ENCODE data around the gene NELL2.
"Not testable (repeated sequence)": the region's sequence is repeated elsewhere in the genome, so short reads cannot be mapped to it uniquely, and the experiment has no call there.

Gene NELL2

DNA sequence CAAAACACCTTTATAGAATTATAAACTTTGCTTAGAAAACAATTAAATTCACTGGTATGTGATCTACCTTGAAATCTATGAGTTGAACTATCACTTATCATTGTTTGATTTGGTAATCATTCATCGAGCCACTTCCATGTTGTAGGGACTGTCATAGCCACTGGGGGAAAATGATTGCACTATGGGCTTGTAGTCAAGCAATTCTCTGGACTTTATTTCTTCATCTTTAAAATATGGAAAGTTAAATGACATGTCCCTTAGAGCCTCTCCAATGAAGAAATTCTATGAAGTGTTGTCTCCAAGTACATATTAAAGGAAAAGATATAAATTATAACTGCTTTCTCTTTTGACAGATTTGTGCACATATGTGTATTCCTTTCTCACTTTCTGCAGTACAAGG, 97.3 kb downstream of the NELL2 start:
- no peaks in the 10 kb centered on the region for H3K4me1 ChIP-seq (ENCODE audit: insufficient read depth, low read length)
- H3K36me3 ChIP-seq (ENCODE audit: insufficient read depth, low read length): no peaks in the 10 kb centered on the region
- H3K9me3 ChIP-seq (ENCODE audit: control insufficient read depth, insufficient read depth, low read length): no peaks in the 10 kb centered on the region; the same call in 1 of the 2 replicates
- H3K9ac ChIP-seq (ENCODE audit: low read depth, low read length): no peak overlapping the region

DNA sequence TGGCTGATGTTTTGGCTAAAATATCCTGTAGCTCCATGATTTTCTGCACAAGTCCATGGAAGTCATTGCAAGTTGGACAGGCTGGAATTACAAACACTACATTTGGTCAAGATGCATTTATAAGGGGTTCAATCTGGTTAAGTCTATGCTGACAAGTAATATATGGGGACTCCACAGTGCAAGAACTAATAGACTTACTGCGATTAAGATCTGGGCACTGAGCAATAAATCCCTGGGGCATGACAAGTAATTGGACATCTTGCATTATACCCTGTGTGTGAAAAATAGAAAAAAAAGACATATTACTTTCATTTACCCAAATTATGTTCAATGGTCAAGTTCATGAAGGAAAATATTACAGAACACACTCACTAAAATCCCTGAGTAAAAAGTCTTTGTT, 99.1 kb downstream of the NELL2 start:
- Histone ChIP-seq H3K36me3 (ENCODE audit: insufficient read depth, low read length) (no peaks in the 10 kb centered on the region), H3K9ac (ENCODE audit: low read depth, low read length) (no peak overlapping the region), H3K9me3 (ENCODE audit: control insufficient read depth, insufficient read depth, low read length) (no peaks in the 10 kb centered on the region; the same call in 1 of the 2 replicates), H3K4me1 (ENCODE audit: insufficient read depth, low read length) (peaks cover 3% of the 10 kb centered on the region; the same call in 1 of the 2 replicates)

DNA sequence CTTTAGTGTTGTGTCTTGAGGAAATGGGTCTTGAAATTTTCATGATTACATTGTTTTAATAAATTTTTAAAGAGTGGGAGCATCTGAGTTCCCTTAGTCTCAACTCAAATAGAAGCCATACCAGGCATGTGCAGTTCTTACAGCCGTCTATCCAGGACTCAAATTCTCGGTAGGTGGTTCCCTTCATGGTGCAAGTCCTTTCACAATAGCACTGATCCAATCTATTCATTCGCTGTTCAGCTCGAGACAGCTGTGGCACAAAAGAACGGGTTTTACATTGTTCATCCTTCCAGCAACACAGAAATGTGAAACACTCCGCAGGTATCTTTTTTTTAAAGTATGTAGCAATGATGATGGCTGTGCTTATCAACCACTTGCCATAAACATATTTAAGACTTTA, 100.2 kb downstream of the NELL2 start:
- Histone ChIP-seq H3K9ac (ENCODE audit: low read depth, low read length) (no peak overlapping the region), H3K4me1 (ENCODE audit: insufficient read depth, low read length) (peaks cover 14% of the 10 kb centered on the region; the same call in 1 of the 2 replicates), H3K36me3 (ENCODE audit: insufficient read depth, low read length) (no peaks in the 10 kb centered on the region), H3K9me3 (ENCODE audit: control insufficient read depth, insufficient read depth, low read length) (no peaks in the 10 kb centered on the region)

DNA sequence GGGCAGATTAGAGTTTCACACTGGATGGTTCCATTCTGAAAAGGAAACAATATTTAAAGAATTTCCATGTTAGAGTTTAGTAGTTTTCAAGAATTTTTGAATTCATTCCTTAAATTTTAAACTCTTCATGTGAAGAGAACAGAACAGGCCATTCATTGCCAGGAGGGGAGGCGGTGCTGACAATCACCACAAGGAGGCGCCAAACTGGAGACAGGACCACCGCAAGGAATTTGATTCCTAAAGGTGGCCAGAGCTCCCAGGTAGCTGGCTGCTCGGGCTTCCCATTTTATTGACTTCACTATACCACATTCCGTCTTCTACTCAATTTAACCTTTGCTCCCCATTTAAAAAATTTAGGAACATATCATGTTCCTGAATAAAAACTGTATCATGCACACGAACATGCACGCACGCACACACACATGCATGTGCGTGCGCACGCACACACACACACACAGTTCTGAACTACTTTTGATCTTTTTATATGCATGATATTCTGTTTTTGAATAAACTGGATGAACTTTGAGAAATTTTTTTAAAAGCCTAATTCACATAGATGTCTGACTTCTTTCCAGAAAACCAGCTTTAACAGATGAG, 101.2 kb downstream of the NELL2 start:
- no peaks in the 10 kb centered on the region for H3K9me3 ChIP-seq (ENCODE audit: control insufficient read depth, insufficient read depth, low read length)
- H3K9ac ChIP-seq (ENCODE audit: low read depth, low read length): no peak overlapping the region
- no peaks in the 10 kb centered on the region for H3K36me3 ChIP-seq (ENCODE audit: insufficient read depth, low read length)
- peaks cover 14% of the 10 kb centered on the region; the same call in 1 of the 2 replicates for H3K4me1 ChIP-seq (ENCODE audit: insufficient read depth, low read length)

DNA sequence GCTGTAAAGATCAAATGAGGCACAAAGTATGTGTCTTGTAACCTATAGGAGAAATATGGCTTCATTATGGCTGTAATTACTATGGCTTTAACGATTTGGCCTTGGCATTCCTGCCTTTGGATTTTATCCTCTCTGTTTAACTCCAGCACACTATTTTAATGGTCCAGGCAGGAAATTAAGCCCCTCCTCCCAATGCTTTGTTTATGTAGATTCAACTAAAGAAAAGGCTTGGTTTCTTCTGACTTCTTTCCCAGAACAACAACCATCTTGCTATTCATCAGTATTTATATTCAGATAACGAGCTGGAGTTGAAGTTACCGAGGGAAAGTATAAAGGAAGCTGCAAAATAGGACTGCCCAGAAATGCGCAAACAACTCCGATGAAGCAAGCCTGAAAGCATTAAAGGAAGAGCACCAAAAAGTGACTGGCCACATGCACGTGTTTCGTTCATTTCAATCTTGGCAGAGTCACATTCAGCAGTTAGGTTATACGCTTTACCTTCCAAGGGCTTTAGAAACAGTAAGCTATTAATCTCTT, 104.6 kb downstream of the NELL2 start:
- H3K4me1 ChIP-seq (ENCODE audit: insufficient read depth, low read length): peaks cover 14% of the 10 kb centered on the region; the same call in 1 of the 2 replicates
- no peaks in the 10 kb centered on the region for H3K9me3 ChIP-seq (ENCODE audit: control insufficient read depth, insufficient read depth, low read length)
- no peaks in the 10 kb centered on the region for H3K36me3 ChIP-seq (ENCODE audit: insufficient read depth, low read length)
- H3K9ac ChIP-seq (ENCODE audit: low read depth, low read length): no peak overlapping the region

DNA sequence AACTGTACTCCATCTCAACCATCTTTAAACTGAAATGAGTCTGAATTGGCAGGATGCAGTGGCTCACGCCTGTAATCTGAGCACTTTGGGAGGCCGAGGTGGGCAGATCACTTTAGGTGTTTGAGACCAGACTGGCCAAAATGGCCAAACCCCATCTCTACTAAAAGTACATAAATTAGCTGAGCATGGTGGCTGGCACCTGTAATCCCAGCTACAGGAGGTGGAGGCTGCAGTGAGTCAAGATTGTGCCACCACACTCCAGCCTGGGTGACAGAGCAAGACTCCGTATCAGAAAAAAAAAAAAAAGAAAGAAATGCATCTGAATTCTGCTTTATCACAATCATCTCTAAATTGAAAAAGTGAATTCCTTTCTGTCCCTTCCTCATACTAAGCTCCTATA, 110.3 kb downstream of the NELL2 start:
- Histone ChIP-seq H3K9me3 (ENCODE audit: control insufficient read depth, insufficient read depth, low read length) (no peaks in the 10 kb centered on the region), H3K4me1 (ENCODE audit: insufficient read depth, low read length) (no peaks in the 10 kb centered on the region), H3K36me3 (ENCODE audit: insufficient read depth, low read length) (no peaks in the 10 kb centered on the region), H3K9ac (ENCODE audit: low read depth, low read length) (no peak overlapping the region)

DNA sequence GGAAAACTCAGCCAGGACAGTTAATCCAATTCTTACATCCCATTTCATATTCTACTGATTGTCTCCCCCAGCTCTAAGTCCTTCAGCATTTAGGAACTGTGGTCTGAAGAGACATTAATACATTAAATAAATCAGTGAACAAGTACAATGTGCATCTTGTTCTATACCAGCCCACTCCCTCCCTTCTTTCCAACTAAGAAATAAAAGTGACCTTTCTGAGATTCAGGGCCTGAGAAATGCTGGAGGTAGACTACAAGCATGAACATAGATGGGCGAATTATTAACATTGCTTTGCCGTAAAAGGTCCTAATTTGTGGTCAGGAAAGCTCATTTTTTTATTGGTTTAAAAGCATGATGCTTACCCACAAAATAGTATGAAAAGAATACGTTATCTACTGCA, 113.1 kb downstream of the NELL2 start:
- Histone ChIP-seq H3K9ac (ENCODE audit: low read depth, low read length) (no peak overlapping the region), H3K4me1 (ENCODE audit: insufficient read depth, low read length) (no peaks in the 10 kb centered on the region), H3K9me3 (ENCODE audit: control insufficient read depth, insufficient read depth, low read length) (no peaks in the 10 kb centered on the region), H3K36me3 (ENCODE audit: insufficient read depth, low read length) (no peaks in the 10 kb centered on the region)

DNA sequence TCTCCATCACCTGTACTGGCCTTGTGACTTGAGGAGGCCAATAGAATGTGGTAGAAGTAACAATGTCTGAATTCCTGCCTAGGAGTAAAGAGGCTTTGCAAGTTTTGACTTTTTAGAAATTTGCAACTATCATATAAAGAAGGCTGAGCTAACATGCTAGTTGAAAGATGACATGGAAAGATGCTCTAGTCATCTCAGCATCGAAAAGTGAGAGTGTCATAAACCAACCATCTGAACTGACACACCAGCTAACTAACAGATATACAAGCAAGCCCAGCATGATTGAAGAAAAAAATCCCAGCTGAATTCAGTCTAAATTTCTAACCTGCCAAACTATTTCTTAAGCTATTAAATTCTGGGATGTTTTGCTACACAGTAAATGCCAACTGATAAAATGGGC, 116.8 kb downstream of the NELL2 start:
- no peaks in the 10 kb centered on the region for H3K9me3 ChIP-seq (ENCODE audit: control insufficient read depth, insufficient read depth, low read length)
- no peaks in the 10 kb centered on the region for H3K4me1 ChIP-seq (ENCODE audit: insufficient read depth, low read length)
- H3K36me3 ChIP-seq (ENCODE audit: insufficient read depth, low read length): no peaks in the 10 kb centered on the region
- H3K9ac ChIP-seq (ENCODE audit: low read depth, low read length): no peak overlapping the region

DNA sequence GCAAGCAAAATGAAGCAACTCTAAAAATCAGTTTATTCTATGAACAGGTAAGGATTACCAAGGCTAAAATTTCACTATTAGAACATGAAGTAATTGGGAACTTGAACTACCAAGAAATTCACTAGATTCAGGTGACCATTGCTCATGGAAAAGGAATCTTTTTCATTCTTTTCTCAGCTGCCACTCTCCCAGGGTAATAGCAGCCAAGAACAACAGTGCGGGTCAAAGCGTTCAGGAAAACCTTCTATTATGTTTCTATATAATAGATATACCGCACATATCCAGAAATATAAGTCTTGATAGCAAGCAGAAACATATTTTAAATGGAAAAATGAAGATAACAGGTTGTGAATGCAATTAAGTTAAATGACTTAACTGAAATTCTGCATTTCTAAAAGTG, 125.6 kb downstream of the NELL2 start:
- Histone ChIP-seq H3K4me1 (ENCODE audit: insufficient read depth, low read length) (no peaks in the 10 kb centered on the region), H3K9me3 (ENCODE audit: control insufficient read depth, insufficient read depth, low read length) (no peaks in the 10 kb centered on the region), H3K9ac (ENCODE audit: low read depth, low read length) (no peak overlapping the region), H3K36me3 (ENCODE audit: insufficient read depth, low read length) (no peaks in the 10 kb centered on the region)

DNA sequence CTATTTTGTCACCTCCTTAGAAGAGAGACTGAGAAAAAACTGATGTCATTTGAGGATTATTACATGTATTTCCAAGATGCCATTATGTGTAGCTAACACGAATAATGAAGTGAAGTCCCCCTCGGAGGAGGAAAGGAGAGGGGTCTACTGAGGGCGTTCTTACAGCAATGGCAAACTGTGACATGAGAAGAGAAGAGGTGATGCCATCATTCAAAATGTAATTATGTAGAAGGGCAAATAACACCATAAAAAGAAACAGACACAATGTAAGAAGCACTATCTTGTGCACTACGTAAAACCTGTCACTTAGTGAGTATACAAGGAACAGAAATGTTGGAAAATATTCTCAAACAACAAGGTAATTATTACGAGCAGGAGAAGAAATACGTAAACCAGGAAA, 126.5 kb downstream of the NELL2 start:
- H3K9ac ChIP-seq (ENCODE audit: low read depth, low read length): no peak overlapping the region
- no peaks in the 10 kb centered on the region for H3K36me3 ChIP-seq (ENCODE audit: insufficient read depth, low read length)
- H3K9me3 ChIP-seq (ENCODE audit: control insufficient read depth, insufficient read depth, low read length): no peaks in the 10 kb centered on the region
- H3K4me1 ChIP-seq (ENCODE audit: insufficient read depth, low read length): no peaks in the 10 kb centered on the region

DNA sequence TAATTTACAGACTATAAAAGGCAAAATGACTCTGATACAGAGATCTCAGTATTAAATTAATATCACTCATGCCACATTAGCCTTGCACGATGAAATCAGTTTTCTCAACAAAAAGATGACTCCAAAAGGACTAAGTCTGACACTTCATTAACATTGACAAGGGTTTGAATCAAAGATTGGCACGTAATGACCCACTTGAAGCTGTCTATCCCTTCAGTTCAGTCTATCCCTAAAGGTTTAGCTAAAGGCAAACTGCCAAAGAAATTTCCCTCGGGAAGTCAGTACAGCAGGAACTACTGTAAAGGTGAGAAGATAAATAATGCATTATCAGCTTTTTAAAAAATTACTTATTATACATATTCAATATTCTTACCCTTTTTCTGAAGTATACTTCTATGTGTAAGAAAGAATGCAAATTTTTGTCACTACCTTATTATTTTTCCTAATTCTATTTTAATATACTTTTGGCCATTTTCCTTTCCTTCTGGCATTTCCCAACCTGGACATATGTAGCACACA, 127.1 kb downstream of the NELL2 start:
- Histone ChIP-seq H3K4me1 (ENCODE audit: insufficient read depth, low read length) (no peaks in the 10 kb centered on the region), H3K9me3 (ENCODE audit: control insufficient read depth, insufficient read depth, low read length) (no peaks in the 10 kb centered on the region), H3K36me3 (ENCODE audit: insufficient read depth, low read length) (no peaks in the 10 kb centered on the region), H3K9ac (ENCODE audit: low read depth, low read length) (no peak overlapping the region)

DNA sequence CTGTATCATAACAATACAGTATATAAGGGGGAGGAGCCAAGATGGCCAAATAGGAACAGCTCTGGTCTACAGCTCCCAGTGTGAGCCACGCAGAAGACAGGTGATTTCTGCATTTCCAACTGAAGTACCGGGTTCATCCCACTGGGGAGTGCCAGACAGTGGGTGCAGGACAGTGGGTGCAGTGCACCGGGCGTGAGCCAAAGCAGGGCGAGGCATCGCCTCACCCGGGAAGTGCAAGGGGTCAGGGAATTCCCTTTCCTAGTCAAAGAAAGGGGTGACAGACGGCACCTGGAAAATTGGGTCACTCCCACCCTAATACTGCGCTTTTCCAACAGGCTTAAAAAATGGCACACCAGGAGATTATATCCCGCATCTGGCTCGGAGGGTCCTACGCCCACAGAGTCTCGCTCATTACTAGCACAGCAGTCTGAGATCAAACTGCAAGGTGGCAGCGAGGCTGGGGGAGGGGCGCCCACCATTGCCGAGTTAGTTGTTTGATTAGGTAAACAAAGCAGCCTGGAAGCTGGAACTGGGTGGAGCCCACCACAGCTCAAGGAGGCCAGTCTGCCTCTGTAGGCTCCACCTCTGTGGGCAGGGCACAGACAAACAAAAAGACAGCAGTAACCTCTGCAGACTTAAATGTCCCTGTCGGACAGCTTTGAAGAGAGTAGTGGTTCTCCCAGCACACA, 134.7 kb downstream of the NELL2 start:
- H3K9me3 ChIP-seq (ENCODE audit: control insufficient read depth, insufficient read depth, low read length); H3K36me3 ChIP-seq (ENCODE audit: insufficient read depth, low read length); H3K9ac ChIP-seq (ENCODE audit: low read depth, low read length); H3K4me1 ChIP-seq (ENCODE audit: insufficient read depth, low read length): not testable (repeated sequence)

DNA sequence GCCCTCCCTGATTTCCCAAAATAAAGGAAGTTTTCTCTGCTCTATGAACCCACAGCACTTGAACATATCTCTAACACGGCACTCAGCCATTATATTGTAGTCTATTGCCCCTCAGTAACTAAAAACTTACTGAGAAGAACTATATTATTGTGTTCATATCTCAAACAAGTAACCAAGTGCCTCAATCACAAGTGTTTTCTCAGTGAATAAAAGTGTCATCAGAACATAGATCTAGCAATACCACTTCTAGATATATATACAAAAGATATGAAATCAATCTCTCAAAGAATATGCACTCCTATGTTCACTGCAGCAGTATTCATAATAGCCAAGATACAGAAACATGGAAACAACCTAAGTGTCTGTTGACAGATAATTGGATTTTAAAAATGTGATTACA, 138.1 kb downstream of the NELL2 start:
- H3K4me1 ChIP-seq (ENCODE audit: insufficient read depth, low read length): no peaks in the 10 kb centered on the region
- H3K36me3 ChIP-seq (ENCODE audit: insufficient read depth, low read length): no peaks in the 10 kb centered on the region
- 0 out of 2 replicates have a peak, but pooled peaks cover 3% of the 10 kb centered on the region for H3K9me3 ChIP-seq (ENCODE audit: control insufficient read depth, insufficient read depth, low read length)
- H3K9ac ChIP-seq (ENCODE audit: low read depth, low read length): no peak overlapping the region

DNA sequence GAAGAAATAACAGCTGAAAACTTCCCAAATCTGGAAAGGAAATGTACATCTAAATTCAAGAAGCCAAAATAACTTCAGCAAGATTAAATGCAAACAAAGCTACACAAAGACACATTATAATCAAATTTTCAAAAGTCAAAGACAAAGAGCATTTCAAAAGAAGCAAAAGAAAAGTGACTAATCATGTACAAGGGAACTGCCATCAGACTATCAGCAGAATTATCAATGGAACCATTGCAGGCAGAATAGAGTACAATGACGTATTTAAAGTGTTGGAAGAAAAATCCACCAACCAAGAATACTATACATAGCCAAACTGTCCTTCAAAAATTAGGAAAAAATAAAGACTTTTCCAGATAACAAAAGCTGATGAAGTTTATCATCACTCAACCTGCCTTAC, 147.5 kb downstream of the NELL2 start:
- no peak overlapping the region for H3K9ac ChIP-seq (ENCODE audit: low read depth, low read length)
- H3K4me1 ChIP-seq (ENCODE audit: insufficient read depth, low read length): no peaks in the 10 kb centered on the region
- H3K9me3 ChIP-seq (ENCODE audit: control insufficient read depth, insufficient read depth, low read length): no peaks in the 10 kb centered on the region; the same call in 1 of the 2 replicates
- H3K36me3 ChIP-seq (ENCODE audit: insufficient read depth, low read length): no peaks in the 10 kb centered on the region

DNA sequence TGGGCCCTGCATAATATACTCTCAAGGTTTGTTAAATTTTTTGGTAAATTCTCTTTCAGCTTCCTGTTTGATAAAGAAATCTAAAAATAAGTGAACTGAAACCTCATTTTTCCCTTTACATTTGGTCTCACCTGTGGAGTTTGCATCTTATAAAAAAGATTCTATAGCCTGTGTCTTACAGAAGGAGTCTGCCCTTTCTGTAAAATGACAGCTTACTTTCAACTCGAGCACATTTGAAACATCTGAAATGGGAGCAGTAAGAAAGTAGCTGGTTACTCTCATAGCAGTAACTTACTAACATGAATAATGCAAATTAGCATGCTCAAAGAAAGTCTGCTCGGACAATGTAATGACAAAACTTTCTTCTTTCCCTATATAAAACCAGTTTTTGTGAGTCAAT, 155.8 kb downstream of the NELL2 start:
- no peaks in the 10 kb centered on the region for H3K36me3 ChIP-seq (ENCODE audit: insufficient read depth, low read length)
- no peak overlapping the region for H3K9ac ChIP-seq (ENCODE audit: low read depth, low read length)
- H3K4me1 ChIP-seq (ENCODE audit: insufficient read depth, low read length): peaks cover 5% of the 10 kb centered on the region; the same call in 1 of the 2 replicates
- H3K9me3 ChIP-seq (ENCODE audit: control insufficient read depth, insufficient read depth, low read length): no peaks in the 10 kb centered on the region

Measured in ES-I3 (cell line).